NCI-H1417 treated with DMSO at 0.1 percent for 48 hours (cell line): ENCODE results near the gene LBP.
"Not testable (repeated sequence)": the region's sequence is repeated elsewhere in the genome, so short reads cannot be mapped to it uniquely, and the experiment has no call there.

ENCODE experiments used
- DNase-seq: peaks from one replicate; lab custom pipeline; 2025; lab: John Stamatoyannopoulos, UW

LBP gene

DNA sequence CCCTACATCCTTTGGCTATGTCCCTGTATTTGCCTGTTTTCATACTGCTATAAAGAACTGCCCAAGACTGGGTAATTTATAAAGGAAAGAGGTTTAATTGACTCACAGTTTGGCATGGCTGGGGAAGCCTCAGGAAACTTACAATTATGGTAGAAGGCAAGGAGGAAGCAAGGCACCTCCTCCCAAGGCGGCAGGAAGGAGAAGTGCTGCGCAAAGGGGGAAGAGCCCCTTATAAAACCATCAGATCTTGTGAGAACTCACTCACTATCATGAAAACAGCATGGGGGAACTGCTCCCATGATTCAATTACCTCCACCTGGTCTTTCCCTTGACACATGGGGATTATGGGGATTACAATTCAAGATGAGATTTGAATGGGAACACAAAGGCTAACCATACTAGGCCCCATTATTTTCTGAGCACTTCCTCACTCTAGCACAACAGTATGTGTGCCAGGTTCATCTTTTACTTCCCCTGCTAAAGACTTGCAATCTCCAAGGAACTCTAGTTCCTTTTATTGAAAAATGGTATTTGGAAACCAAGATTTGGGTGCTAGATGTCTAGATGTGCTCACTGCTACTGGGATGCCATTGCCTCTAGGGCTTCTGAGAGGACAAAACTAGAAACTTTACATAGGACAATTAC lies 49.6 kb downstream of the LBP start:
- DNase-seq: not testable (repeated sequence)

DNA sequence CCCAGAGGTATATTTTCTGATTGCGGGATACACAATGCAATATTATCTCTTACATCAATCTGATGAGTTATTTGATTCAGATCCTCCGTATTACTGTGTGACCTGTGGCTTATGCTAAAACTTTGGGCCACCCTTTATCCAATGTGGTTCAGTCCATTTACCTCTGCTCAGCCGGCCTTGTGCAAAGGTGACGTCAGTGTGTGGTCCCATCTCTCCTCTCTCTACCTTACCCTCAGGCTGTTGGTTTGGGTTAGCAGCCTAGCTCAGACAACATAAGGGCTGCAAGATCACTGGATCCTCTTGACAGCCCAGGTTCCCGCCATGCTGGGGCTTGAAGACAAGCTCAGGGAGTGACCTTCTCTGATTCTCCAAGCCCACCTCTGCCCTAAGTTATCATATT lies 55.8 kb downstream of the LBP start:
- no peak for DNase-seq

DNA sequence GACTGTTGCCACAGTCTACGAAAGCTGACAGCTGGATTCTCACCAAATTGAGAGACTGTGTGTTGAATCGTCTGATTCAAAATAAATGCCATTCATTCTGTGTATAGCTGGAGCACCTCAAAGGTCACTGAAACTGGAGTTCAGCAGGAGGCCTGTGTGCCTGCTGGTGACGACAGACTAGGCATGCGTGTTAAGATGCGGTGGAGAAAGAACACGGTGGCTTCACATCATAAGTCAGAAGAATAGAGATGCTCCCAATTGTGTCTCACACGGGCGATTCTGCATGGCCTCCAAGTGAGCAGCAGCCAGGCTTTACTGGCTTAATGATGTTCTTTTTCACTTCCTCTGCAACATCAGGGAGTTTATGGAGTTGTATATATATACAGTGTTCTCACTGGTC lies 56.5 kb downstream of the LBP start:
- DNase-seq: no peak

GRCh38 chr20:38404016-38404415 lies 57.7 kb downstream of the LBP start:
- no peak for DNase-seq

DNA sequence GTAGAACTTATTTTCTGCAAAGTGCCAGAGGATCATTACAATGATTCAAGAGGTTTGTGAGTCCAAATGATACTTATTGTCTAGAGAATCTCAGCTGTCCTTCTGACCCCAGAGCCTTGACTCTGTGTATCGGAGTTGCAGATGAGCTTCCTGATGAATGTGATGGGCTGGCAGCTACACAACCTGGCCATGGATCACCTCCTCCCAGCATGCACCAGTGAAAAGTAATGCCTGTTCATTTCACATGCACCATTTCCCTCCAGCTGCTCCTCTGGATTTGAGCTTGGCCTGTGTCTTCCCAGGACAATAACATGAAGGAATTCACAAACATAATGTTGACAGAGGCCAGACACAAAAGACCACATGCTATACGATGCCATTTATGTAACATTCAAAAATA lies 58.9 kb downstream of the LBP start:
- no peak for DNase-seq

DNA sequence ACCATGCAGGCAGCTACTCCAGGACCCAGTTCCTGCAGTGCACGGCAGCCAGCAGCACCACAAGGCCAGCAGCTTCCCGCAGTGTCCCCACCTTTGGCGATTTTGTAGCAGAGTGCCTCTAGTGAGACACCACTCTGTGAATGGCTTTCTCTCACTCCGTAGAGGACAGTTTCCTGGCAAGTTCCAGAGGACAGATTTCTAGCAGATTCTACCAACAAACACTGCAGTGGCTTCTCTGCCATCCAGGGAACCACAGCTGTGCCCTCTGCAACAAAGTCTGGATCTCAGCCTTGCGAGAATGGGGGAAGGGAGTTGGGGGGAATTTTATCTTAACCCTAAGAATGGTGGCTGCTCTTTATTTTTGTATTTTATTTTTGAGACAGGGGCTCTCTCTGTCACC lies 60.2 kb downstream of the LBP start:
- no peak for DNase-seq

DNA sequence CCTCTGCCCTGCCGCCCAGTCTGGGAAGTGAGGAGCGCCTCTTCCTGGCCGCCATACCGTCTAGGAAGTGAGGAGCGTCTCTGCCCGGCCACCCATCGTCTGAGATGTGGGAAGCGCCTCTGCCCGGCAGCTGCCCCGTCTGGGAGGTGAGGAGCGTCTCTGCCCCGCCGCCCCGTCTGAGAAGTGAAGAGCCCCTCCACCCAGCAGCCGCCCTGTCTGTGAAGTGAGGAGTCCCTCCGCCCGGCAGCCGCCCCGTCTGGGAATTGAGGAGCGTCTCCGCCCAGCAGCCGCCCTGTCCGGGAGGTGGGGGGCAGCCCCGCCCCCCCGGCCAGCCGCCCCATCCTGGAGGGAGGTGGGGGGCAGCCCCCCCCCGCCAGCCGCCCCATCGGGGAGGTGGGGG lies 61.0 kb downstream of the LBP start:
- DNase-seq: no peak

GRCh38 chr20:38407822-38408221 lies 61.5 kb downstream of the LBP start:
- not testable (repeated sequence) for DNase-seq

- no peak for DNase-seq
These were observed 66.7 kb downstream of the LBP start for GRCh38 chr20:38412877-38413577.

DNA sequence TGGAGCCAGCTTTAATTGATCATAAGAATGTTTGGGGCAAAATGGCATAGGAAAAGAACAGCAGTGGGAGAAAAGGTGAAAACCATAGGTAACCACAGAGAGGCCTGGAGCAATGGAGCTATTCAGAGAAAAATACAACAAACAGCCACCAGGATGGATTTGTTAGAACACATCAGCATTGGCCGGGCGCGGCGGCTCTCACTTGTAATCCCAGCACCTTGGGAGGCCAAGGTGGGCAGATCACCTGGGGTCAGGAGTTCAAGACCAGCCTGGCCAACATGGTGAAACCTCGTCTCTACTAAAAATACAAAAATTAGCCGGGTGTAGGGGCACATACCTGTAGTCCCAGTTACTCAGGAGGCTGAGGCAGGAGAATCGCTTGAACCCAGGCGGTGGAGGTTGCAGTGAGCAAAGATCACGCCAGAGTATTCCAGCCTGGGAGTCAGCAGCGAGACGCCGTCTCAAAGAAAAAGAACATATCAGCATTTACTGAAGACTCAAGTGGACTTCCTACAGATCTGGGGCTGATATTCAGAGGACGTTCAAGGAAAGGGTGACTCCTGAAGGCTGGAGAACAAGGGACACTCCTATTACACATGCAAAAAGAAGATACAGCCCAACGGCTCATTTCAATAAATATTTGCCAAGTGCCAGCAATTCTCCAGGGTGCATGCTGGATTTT lies 68.6 kb downstream of the LBP start:
- no peak for DNase-seq

DNA sequence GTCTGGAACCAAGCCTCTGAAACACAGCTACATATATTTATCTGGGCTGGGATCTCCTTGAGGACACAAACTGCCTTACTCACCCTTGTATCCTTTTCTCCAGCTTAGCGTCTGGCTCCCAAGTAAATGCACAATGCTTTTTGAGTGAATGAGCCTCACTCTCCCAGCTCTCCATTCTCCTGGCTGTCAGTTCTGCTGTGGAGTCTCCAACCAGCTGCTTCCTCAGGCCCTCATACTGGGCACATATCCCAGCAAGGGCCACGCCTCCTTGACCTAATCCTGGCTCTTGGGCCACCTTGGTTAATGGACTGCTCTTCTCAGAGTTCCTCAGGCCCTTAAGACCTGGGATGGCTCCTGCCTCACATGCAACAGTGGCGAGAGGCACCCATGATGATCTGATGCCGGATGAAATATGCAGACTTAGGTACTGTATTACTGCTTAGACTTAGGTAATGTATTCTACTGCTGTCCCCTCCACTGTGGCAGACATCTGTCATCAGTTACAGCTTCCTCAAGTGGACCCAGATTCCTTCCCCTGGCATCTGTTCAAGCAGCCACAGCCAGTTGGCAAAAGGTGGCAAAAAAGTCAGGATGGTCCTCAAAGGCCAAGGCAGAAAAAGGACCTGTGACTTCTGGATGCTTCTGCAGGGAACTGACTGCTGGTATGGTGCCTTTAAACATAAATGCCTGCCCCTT lies 72.4 kb downstream of the LBP start:
- DNase-seq: no peak

- no peak for DNase-seq
These were observed 74.3 kb downstream of the LBP start for GRCh38 chr20:38420388-38421085.

- DNase-seq: no peak
These were observed 75.6 kb downstream of the LBP start for GRCh38 chr20:38421915-38422314.

DNA sequence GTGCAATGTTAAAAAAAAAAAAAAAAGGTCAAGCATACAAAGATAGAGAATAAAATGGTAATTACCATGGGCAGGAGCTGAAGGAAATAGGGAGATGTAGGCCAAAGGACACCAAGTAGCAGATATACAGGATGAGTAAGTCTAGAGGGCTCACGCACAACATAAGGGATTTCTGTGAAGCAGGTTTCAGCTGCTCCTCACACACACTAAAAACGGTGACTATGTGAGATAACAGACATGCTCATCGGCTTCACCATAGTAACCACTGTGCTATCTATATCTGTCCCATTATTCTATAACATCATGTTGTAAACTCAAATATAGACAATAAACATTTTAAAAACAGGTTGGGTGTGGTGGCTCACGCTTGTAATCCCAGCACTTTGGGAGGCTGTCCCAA lies 77.3 kb downstream of the LBP start:
- DNase-seq: no peak

- no peak for DNase-seq
These were observed 78.1 kb downstream of the LBP start for GRCh38 chr20:38424401-38424800.

DNA sequence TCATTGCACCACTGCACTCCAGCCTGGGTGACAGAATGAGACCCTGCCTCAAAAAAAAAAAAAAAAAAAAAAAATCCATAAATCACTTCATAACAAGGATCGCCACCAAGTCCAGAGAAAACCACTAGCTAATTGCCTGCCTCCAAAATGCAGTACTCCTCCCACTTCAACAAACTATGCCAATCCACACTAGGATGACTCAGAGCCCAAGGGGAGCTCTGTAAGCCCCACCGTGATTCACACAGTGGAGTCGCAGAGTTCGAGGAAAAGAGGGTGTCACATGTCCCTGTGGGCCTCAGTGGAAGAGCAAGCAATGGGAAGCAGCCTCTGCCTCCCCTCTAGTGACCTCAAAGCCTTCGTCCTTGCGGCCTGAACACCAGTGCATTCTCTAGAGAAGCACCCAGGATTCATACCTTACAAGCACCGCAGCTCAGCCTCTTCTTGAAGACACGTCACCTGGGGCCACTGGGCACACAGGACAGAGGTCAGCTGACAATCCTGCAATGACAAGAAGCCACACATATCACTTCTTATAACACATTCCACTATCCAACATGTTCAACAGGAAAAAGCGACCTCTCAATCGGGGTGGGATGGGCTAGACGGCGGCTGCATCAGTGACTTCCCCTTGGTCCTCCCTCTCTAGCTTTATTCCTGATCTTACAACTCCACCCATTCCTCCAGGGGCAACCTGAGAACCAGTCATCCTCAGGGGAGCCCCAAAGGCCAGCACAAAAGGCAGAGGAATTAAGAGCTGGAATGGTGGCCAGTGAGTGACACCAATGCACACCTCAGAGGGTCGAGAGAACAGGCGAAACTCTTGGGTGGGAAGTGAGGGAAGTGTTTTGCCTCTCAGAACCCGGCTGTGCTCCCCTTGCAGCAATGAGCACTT lies 80.0 kb downstream of the LBP start:
- DNase-seq: no peak
